K562 (cell line): ENCODE results near the gene PTPN9. TPM values are rescaled to one million over a fixed set of nuclear protein-coding genes. Genes with fewer than 3 reads are reported as not detected.

Experiments
- FOXM1 ChIP-seq, 2 experiments: fragments of 450-650 bp in 1 of 2; sonication (generic) in 1 of 2; formaldehyde crosslinking in 1 of 2; IDR thresholded peaks; 2 replicates each; pipeline versions ENCODE4 v1.6.1 to v1.9.0; 2017 to 2022; ENCODE audit warnings: low read depth in 2 of 2, mild to moderate bottlenecking in 2 of 2, missing genetic modification reagents in 1 of 2, moderate library complexity in 1 of 2
- NFATC3 ChIP-seq: fragments of 450-650 bp; IDR thresholded peaks from 2 replicates; pipeline ENCODE4 v1.6.1; 2017; ENCODE audit warnings: mild to moderate bottlenecking
- POLR3A ChIP-seq: IDR thresholded peaks from 2 replicates; pipeline ENCODE4 v1.6.1; 2011; ENCODE audit warnings: borderline replicate concordance, mild to moderate bottlenecking, moderate library complexity; ENCODE audit not compliant: insufficient read length, insufficient read depth; ENCODE audit errors: extremely low read depth
- SP1 ChIP-seq: sonication (generic); formaldehyde crosslinking; IDR thresholded peaks from 2 replicates; pipeline ENCODE4 v1.8.1; 2022; ENCODE audit warnings: mild to moderate bottlenecking, missing genetic modification reagents
- TAF15 ChIP-seq: fragments of 200-400 bp; formaldehyde crosslinking; IDR thresholded peaks from 2 replicates; pipeline ENCODE4 v1.6.1; 2017; ENCODE audit warnings: mild to moderate bottlenecking, low read depth, low read length, moderate library complexity
- ZNF232 ChIP-seq: sonication (generic); formaldehyde crosslinking; IDR thresholded peaks from 2 replicates; pipeline ENCODE4 v1.8.0; 2022; ENCODE audit warnings: mild to moderate bottlenecking, missing genetic modification reagents
- ZNF785 ChIP-seq: fragments of 250-450 bp; sonication (Bioruptor Pico); IDR thresholded peaks from 2 replicates; pipeline ENCODE4 v1.4.0; 2020; ENCODE audit warnings: mild to moderate bottlenecking
- polyA plus RNA-seq, 8 experiments: library from polyadenylated mRNA; depleted of rRNA in 4 of 8; stranded (reverse) in 5 of 8; unstranded in 3 of 8; fragments of >200 nt; fragmentation: Nextera tagmentation in 2 of 8; fragmentation: Illumina TruSeq in 1 of 8; extraction: Ambion mirVana in 2 of 8; extraction: Trizol in 1 of 8; gene quantifications; 2 replicates each; pipeline versions ENCODE4 v1.2.1 to v1.2.3, GENCODE V29; 2011 to 2014; ENCODE audit warnings: inconsistent platforms in 1 of 8, missing spikeins in 1 of 8
- total RNA-seq, 7 experiments: library from RNA; depleted of rRNA in 6 of 7; stranded (reverse); fragments of >200 nt in 6 of 7; fragmentation: Illumina TruSeq in 2 of 7; extraction: Trizol in 2 of 7; gene quantifications; 2 replicates each; pipeline versions ENCODE4 v1.2.1 to v1.2.3, GENCODE V29; 2011 to 2021; ENCODE audit warnings: low replicate concordance in 1 of 7
- TF ChIP-seq, protein P1 (sequence below): fragments of 450-650 bp; IDR thresholded peaks from 2 replicates; pipeline ENCODE4 v1.6.1; 2016; ENCODE audit warnings: borderline replicate concordance
- TF ChIP-seq, protein P2 (sequence below): sonication (generic); formaldehyde crosslinking; IDR thresholded peaks from 2 replicates; pipeline ENCODE4 v1.8.1; 2023; ENCODE audit warnings: mild to moderate bottlenecking, missing genetic modification reagents
- TF ChIP-seq, protein P3 (sequence below): sonication (generic); formaldehyde crosslinking; IDR thresholded peaks from 2 replicates; pipeline ENCODE4 v1.8.1; 2023; ENCODE audit warnings: mild to moderate bottlenecking, missing genetic modification reagents

PTPN9 gene
- total and polyA plus RNA-seq, 9 of the 15 experiments (the other 6 are each of a cell fraction or from before 2014, with no cell fraction given), result 5.0 to 24.0 (median 14.2) TPM

DNA sequence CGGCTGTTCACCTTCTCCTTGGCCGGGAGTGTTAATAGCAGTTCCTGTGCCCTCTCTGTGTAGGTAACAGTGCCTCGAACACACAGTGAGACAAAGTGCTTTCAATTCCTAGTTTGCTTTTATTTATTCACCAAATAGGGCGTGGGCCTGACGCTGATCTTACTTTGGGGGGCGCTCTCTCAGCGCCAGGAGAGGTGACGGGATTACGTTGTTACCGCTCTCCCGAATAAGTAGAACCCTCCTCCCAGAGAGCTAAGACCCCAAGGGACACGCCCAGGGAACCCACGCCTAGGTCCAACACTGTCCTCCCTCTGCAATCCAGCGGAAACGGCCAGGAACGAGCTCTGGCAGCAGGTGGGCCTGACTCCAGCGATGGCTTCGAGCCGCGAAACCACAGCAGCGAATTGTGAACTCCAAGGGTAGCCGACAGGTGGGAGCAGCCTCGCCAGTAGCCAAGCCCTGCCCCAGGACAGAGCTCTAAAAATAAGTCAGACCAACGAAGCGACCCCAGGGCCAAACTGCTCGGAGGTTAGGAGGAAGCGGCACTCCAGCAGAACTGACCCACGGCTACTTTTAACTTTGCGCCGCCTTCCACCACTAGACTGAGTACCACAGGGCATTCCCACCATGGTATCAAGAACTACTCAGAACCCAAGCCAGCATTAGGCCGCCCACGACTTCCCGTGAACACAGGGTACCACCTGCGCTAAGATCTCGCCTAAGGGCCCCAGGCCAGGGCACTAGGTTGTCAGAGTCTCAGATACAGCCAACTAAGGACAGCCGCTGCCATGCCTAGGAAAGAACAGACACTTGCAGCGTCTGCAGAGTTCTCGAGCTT is 126.0 kb downstream of the PTPN9 start (continued):
- TF ChIP-seq, protein P1, sequence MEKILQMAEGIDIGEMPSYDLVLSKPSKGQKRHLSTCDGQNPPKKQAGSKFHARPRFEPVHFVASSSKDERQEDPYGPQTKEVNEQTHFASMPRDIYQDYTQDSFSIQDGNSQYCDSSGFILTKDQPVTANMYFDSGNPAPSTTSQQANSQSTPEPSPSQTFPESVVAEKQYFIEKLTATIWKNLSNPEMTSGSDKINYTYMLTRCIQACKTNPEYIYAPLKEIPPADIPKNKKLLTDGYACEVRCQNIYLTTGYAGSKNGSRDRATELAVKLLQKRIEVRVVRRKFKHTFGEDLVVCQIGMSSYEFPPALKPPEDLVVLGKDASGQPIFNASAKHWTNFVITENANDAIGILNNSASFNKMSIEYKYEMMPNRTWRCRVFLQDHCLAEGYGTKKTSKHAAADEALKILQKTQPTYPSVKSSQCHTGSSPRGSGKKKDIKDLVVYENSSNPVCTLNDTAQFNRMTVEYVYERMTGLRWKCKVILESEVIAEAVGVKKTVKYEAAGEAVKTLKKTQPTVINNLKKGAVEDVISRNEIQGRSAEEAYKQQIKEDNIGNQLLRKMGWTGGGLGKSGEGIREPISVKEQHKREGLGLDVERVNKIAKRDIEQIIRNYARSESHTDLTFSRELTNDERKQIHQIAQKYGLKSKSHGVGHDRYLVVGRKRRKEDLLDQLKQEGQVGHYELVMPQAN, result no peak
- no peak for TF ChIP-seq ZNF785 (CRISPR knock-in tag)
- TF ChIP-seq POLR3A, result no peak
- TF ChIP-seq NFATC3, result no peak
- TF ChIP-seq, protein P2, sequence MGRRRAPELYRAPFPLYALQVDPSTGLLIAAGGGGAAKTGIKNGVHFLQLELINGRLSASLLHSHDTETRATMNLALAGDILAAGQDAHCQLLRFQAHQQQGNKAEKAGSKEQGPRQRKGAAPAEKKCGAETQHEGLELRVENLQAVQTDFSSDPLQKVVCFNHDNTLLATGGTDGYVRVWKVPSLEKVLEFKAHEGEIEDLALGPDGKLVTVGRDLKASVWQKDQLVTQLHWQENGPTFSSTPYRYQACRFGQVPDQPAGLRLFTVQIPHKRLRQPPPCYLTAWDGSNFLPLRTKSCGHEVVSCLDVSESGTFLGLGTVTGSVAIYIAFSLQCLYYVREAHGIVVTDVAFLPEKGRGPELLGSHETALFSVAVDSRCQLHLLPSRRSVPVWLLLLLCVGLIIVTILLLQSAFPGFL, result no peak
- no peak for TF ChIP-seq TAF15
- TF ChIP-seq ZNF232 (CRISPR knock-in tag), result peak; percentile 69; the same call in 1 of the 2 replicates
- no peak for TF ChIP-seq FOXM1 (IDR thresholded peaks at IDR 0.05; ENCODE audit: low read depth)
- TF ChIP-seq FOXM1 (CRISPR knock-in tag; IDR thresholded peaks at IDR 0.05; ENCODE audit: low read depth), result 0 out of 2 replicates have a peak, but pooled peaks have one; percentile 42
- TF ChIP-seq, protein P3, sequence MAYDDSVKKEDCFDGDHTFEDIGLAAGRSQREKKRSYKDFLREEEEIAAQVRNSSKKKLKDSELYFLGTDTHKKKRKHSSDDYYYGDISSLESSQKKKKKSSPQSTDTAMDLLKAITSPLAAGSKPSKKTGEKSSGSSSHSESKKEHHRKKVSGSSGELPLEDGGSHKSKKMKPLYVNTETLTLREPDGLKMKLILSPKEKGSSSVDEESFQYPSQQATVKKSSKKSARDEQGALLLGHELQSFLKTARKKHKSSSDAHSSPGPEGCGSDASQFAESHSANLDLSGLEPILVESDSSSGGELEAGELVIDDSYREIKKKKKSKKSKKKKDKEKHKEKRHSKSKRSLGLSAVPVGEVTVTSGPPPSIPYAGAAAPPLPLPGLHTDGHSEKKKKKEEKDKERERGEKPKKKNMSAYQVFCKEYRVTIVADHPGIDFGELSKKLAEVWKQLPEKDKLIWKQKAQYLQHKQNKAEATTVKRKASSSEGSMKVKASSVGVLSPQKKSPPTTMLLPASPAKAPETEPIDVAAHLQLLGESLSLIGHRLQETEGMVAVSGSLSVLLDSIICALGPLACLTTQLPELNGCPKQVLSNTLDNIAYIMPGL (CRISPR knock-in tag), result peak; percentile 36; the same call in 1 of the 2 replicates
- TF ChIP-seq SP1 (CRISPR knock-in tag), result peak; percentile 40
